ENCODE results near the gene VEGFD. TPM values are rescaled to one million over a fixed set of nuclear protein-coding genes. Genes with fewer than 3 reads are reported as not detected.
A peak's percentile ranks its signal among the peaks of the same experiment; 100 is the strongest.

VEGFD gene
- total and polyA plus RNA-seq, 9 of the 15 experiments (the other 6 are each of a cell fraction or from before 2014, with no cell fraction given): 0.03 TPM; not detected in 8

GRCh38 chrX:15335135-15336022 lies 48.8 kb downstream of the VEGFD start, which contains the start of gene PIGA (continued):
- TF ChIP-seq, protein P1, sequence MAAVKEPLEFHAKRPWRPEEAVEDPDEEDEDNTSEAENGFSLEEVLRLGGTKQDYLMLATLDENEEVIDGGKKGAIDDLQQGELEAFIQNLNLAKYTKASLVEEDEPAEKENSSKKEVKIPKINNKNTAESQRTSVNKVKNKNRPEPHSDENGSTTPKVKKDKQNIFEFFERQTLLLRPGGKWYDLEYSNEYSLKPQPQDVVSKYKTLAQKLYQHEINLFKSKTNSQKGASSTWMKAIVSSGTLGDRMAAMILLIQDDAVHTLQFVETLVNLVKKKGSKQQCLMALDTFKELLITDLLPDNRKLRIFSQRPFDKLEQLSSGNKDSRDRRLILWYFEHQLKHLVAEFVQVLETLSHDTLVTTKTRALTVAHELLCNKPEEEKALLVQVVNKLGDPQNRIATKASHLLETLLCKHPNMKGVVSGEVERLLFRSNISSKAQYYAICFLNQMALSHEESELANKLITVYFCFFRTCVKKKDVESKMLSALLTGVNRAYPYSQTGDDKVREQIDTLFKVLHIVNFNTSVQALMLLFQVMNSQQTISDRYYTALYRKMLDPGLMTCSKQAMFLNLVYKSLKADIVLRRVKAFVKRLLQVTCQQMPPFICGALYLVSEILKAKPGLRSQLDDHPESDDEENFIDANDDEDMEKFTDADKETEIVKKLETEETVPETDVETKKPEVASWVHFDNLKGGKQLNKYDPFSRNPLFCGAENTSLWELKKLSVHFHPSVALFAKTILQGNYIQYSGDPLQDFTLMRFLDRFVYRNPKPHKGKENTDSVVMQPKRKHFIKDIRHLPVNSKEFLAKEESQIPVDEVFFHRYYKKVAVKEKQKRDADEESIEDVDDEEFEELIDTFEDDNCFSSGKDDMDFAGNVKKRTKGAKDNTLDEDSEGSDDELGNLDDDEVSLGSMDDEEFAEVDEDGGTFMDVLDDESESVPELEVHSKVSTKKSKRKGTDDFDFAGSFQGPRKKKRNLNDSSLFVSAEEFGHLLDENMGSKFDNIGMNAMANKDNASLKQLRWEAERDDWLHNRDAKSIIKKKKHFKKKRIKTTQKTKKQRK (IDR thresholded peaks at IDR 0.05; ENCODE audit: borderline replicate concordance, low read depth, low read length): no peak
- TF ChIP-seq PHF8 (IDR thresholded peaks at IDR 0.05; ENCODE audit: borderline replicate concordance, low read length) (peak; percentile 84; the same call in 1 of the 2 replicates), NFE2 (IDR thresholded peaks at IDR 0.05; ENCODE audit: low read depth) (no peak), PPARD (CRISPR knock-in tag; IDR thresholded peaks at IDR 0.05) (no peak), XRCC4 (IDR thresholded peaks at IDR 0.05; ENCODE audit: extremely low read depth, insufficient read depth, insufficient read length) (no peak), PML (IDR thresholded peaks at IDR 0.05; ENCODE audit: low read length) (peak; percentile 63; the same call in 1 of the 2 replicates), ZNF561 (CRISPR knock-in tag; conservative IDR thresholded peaks at IDR 0.05) (no peak), CHD4 (IDR thresholded peaks at IDR 0.05; ENCODE audit: insufficient read depth, insufficient replicate concordance, low read depth, low read length, poor library complexity, severe bottlenecking) (no peak), NR2C2 (CRISPR knock-in tag; IDR thresholded peaks at IDR 0.05) (no peak), NR2C2 (tag; IDR thresholded peaks at IDR 0.05) (peak; percentile 76), BHLHE40 (IDR thresholded peaks at IDR 0.05; ENCODE audit: low read length) (peak; percentile 49; the same call in 1 of the 2 replicates), SNIP1 (IDR thresholded peaks at IDR 0.05; ENCODE audit: low read depth) (no peak), NR2C1 (IDR thresholded peaks at IDR 0.05) (peak; percentile 57; the same call in 1 of the 2 replicates), NR2C1 (tag; IDR thresholded peaks at IDR 0.05) (peak; percentile 63)
- TF ChIP-seq, protein P2, sequence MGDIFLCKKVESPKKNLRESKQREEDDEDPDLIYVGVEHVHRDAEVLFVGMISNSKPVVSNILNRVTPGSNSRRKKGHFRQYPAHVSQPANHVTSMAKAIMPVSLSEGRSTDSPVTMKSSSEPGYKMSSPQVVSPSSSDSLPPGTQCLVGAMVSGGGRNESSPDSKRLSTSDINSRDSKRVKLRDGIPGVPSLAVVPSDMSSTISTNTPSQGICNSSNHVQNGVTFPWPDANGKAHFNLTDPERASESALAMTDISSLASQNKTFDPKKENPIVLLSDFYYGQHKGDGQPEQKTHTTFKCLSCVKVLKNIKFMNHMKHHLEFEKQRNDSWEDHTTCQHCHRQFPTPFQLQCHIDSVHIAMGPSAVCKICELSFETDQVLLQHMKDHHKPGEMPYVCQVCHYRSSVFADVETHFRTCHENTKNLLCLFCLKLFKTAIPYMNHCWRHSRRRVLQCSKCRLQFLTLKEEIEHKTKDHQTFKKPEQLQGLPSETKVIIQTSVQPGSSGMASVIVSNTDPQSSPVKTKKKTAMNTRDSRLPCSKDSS (IDR thresholded peaks at IDR 0.05; ENCODE audit: low read depth, partially characterized antibody): no peak
- TF ChIP-seq, protein P3, sequence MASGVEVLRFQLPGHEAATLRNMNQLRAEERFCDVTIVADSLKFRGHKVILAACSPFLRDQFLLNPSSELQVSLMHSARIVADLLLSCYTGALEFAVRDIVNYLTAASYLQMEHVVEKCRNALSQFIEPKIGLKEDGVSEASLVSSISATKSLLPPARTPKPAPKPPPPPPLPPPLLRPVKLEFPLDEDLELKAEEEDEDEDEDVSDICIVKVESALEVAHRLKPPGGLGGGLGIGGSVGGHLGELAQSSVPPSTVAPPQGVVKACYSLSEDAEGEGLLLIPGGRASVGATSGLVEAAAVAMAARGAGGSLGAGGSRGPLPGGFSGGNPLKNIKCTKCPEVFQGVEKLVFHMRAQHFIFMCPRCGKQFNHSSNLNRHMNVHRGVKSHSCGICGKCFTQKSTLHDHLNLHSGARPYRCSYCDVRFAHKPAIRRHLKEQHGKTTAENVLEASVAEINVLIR (CRISPR knock-in tag; IDR thresholded peaks at IDR 0.05): 0 out of 2 replicates have a peak, but pooled peaks have one; percentile 31
- TF ChIP-seq, protein P4, sequence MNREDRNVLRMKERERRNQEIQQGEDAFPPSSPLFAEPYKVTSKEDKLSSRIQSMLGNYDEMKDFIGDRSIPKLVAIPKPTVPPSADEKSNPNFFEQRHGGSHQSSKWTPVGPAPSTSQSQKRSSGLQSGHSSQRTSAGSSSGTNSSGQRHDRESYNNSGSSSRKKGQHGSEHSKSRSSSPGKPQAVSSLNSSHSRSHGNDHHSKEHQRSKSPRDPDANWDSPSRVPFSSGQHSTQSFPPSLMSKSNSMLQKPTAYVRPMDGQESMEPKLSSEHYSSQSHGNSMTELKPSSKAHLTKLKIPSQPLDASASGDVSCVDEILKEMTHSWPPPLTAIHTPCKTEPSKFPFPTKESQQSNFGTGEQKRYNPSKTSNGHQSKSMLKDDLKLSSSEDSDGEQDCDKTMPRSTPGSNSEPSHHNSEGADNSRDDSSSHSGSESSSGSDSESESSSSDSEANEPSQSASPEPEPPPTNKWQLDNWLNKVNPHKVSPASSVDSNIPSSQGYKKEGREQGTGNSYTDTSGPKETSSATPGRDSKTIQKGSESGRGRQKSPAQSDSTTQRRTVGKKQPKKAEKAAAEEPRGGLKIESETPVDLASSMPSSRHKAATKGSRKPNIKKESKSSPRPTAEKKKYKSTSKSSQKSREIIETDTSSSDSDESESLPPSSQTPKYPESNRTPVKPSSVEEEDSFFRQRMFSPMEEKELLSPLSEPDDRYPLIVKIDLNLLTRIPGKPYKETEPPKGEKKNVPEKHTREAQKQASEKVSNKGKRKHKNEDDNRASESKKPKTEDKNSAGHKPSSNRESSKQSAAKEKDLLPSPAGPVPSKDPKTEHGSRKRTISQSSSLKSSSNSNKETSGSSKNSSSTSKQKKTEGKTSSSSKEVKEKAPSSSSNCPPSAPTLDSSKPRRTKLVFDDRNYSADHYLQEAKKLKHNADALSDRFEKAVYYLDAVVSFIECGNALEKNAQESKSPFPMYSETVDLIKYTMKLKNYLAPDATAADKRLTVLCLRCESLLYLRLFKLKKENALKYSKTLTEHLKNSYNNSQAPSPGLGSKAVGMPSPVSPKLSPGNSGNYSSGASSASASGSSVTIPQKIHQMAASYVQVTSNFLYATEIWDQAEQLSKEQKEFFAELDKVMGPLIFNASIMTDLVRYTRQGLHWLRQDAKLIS (CRISPR knock-in tag; IDR thresholded peaks at IDR 0.05): peak; percentile 20; the same call in 1 of the 2 replicates
